Measurements from ENCODE around the gene TSPAN11.
"Not testable (repeated sequence)": the region's sequence is repeated elsewhere in the genome, so short reads cannot be mapped to it uniquely, and the experiment has no call there.

TSPAN11 gene, protein sequence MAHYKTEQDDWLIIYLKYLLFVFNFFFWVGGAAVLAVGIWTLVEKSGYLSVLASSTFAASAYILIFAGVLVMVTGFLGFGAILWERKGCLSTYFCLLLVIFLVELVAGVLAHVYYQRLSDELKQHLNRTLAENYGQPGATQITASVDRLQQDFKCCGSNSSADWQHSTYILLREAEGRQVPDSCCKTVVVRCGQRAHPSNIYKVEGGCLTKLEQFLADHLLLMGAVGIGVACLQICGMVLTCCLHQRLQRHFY

DNA sequence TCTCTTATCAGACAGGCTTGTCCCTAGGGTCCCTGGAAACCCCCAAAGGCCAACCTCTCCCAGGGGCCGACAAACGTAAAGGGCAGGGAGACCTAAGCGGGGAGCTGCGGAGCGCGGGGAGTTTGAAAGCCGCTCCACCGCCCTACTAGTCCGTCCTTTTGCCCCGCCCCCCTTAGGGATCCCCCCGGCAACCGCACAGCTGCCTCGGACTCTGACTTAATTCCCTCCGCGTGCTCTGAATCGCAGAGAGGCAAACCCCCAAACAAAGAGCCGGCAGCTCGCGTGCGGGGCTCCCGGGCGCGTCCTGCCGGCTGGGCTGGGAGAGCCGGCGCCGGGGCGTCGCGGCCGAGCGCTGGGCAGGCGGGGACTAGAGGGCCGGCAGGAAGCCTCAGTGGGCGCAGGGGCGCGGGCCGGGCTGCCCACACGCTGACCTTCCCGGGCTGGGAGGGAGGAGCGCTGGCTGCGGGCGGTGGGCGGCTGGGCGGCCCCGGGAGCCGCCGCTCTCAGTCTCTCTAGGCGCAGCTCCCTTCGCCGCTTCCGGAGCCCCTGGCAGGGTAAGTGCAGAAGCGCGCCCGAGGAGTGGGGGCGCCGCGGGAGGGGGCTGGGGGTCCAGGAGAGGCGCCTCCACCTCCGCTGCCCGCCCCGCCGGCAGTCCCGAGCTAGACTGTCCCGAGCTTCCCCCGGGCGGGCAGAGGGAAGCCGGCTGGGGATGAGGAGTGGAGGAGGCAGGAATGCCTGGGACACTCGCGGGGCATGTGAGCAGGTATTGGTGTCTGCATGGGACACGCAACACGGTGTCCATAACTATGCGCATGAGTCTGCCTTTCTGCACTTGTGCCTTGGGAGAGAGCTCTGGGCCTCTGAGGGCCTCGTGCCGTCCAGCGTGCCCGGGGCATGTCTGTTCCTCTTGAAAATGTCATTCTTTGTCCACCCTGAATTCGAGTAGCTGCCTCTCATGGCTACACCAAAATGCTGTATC is at the start of gene TSPAN11:
TSPAN11 (plus strand) TSS at position 506 of the 979 bp plus-strand sequence. CDS start 27,244 bp downstream, outside the sequence.
- DNase-seq (ENCODE audit: low read depth), result no peak

DNA sequence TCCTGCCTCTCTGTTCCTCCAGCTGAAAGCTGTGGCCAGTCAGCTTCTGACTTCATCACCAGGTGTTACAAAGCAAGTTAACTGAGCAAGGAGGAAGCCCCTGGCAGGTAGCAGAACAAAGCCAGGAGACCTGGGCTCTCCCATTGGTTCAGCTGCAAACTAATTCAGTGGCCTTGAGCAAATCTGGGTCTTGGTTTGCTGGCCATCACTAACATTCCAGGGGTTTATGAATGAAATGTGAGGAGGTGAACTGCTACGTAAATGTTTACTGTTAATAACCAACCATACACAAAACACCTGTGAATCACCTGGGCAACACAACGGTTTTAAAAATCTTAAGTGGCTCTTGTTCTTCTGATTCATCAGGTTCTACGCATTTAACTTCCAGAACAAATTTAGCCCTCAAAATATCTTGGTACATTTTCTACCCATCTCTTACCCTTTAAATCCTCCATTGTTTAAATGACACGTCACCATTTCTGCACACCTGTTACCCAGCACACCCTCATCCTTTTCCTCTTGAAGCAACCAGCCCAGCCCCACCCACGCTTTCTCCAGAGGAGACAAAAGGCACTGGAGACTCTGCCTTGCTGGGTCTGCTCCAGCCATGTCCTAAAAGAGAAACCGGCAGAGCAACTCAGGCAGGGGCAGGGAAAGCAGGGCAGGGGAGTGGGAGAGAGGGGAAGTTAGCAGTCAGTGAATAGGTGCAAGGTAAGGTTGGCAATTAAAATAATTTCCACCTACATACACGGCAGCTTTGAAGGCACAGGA is 49.3 kb upstream of the TSPAN11 start:
- no peak for DNase-seq (ENCODE audit: low read depth)

DNA sequence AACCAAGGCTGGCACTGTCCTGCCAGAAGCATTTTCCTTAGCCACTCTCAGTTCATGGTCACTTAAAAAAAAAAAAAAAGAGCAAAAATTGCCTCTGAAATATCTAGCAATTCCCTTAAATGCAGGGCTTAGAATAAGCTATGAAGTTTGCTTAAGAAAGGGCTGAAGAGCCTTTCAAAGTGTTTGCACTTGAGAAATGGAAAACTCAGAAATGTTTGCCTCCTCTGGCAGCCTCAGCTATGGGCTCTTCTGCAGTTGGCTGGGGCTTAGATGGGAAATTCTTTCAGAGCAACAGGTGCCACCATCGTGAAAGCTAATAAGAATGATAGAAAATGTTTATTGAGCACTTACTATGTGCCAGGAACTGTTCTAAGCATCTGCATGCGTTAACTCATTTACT is 48.5 kb upstream of the TSPAN11 start:
- DNase-seq (ENCODE audit: low read depth), result no peak

DNA sequence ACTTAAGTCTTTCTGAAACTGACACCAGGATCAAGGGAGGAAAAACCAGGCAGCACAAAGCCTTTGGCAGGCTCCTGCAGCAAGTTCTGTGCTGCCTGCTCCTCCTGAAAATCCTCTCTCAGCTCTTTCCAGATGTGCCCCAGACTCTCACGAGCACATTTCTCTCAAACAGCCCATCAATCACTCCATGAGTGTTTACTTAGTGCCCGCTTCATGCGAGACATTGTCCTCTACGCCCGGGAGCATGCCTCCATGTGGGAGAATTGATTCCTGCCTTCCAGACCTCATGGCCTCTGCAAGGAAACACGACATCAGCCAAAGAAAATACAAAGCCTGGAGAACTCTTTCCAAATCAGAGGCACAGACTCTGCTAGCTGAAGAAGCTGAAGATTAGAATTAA is 46.5 kb upstream of the TSPAN11 start:
- no peak for DNase-seq (ENCODE audit: low read depth)

DNA sequence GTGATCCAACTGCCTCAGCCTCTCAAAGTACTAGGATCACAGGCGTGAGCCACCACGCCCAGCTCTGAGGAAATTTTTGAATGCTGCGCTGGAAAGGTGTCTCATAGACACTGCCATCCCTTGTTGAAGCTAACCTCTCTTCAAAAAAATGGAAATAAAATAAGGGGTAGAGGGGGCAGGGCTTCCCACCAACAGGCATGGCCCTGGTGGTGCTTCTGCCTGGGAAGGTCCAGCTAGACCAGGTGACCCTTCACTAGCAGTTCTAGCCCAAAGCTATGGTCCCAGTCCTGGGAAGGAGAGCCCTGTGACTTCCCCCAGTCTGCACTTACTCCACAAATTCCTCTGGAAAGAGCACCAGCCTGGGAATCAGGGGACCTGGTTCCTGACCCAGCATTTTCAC is 45.7 kb upstream of the TSPAN11 start:
- DNase-seq (ENCODE audit: low read depth), result no peak

DNA sequence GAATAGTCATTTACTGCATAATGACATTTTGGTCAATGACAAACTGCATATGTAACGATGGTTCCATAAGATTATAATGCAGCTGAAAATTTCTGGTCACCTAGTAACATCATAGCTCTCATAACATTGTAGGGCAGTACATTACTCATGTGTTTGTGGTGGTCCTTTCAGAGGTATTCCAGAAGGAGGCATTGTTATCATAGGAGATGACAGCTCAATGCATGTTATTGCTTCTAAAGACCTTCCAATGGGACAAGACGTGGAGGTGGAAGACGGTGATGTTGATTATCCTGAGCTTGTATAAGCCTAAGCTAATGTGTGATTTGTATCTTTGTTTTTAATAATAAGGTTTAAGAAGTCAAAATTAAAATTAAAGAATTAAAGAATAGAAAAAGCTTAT is 43.8 kb upstream of the TSPAN11 start:
- DNase-seq (ENCODE audit: low read depth), result no peak

DNA sequence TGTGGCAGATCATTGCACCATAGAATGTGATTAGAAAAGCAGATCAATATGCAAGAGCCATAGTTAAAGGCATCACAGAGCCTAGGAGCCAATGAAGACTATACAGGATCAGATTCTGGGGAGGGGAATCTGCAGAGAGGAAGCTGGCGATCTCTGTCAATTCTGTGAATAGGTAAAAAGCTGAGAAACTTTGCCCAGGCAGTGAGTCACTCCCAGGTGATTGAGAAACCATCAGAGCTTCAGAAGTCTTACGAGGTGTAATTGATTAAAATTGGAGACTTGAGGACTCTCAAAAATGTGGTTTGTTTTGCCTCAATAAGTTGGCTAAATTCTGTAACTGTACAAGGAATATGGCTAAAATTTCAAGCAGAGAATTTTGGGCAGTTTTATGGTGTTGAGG is 41.7 kb upstream of the TSPAN11 start:
- no peak for DNase-seq (ENCODE audit: low read depth)

DNA sequence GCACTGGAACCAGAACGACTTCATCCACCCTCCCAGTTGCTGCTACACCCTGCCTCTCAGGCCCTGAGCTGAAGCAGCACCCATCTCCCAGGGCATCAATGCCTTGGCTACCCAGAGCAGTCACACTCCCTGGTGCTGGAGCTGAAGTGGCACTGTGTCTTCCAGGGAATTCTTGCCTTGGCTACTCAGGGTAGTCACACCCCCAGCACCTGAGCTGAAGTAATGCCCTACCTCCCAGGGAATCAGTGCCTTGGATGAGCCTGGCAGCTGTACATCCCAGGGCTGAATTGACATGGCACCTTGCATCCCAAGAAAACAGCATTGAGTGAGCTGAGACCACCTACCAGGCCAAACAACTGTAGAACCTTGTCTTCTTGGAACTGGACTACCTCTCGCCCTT is 41.2 kb upstream of the TSPAN11 start:
- no peak for DNase-seq (ENCODE audit: low read depth)

DNA sequence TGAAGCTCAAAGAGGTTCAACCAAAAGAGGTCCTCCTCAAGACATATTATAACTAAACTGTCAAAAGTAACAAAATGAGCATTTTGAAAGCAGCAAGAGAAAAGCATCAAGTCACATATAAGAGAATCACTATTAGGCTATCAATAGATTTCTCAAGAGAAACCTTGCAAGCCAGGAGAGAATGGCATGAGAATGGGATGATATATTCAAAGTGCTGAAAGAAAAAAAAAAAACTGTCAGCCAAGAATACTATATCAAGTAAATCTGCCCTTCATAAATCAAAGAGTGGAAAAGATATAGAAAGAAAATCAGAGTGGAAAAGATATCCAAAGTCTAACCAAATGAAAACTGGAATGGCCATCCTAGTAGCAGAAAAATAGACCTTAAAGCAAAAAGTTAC is 39.3 kb upstream of the TSPAN11 start:
- no peak for DNase-seq (ENCODE audit: low read depth)

DNA sequence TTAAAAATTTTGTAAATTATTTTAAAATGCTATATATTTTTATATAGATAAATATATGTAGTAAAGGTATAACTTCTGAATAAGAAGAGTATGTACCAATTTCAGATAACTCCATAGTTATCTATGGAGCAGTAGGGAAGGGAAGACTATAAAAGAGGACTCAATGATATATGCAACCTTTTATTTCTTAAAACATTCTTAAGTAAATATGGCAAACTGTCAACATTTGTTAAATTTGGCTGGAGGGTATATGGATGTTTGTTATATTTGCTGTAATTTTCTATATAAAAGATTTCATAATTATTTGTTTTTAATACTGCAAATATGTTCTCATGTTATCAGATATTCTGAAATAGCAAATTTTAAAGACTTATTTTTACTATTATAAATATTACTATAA is 38.3 kb upstream of the TSPAN11 start:
- DNase-seq (ENCODE audit: low read depth), result no peak

DNA sequence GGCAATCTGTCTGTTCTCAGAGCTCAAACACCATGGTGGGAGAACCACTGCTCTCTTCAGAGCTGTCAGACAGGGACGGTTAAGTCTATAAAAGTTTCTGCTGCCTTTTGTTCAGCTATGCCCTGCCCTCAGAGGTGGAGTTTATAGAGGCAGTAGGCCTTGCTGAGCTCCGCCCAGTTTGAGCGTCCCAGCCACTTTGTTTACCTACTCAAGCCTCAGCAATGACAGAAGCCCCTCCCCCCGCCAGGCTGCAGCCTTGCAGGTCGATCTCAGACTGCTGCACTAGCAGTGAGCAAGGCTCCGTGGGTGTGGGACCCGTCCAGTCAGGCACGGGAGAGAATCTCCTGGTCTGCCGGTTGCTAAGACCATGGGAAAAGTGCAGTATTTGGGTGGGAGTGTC is 32.0 kb upstream of the TSPAN11 start:
- DNase-seq (ENCODE audit: low read depth), result not testable (repeated sequence)

DNA sequence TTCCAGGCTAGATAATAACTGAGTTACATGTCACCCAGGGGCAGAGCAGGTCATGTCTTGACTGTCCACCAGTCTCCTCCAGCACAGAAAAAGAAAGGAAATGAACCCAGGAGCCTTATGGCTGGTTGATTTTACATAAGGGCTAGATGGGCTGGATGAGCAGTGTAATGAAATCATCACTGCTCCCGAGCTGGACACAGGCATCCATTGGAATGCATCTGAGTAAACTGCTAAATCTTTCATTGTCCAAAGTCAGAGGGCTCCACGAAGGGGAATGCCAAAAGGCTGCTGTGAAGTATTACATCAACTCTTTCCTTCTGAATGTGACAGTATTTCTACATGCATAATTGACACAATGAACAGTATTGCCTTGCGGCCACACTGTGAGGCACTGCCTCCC is 30.1 kb upstream of the TSPAN11 start:
- no peak for DNase-seq (ENCODE audit: low read depth)

DNA sequence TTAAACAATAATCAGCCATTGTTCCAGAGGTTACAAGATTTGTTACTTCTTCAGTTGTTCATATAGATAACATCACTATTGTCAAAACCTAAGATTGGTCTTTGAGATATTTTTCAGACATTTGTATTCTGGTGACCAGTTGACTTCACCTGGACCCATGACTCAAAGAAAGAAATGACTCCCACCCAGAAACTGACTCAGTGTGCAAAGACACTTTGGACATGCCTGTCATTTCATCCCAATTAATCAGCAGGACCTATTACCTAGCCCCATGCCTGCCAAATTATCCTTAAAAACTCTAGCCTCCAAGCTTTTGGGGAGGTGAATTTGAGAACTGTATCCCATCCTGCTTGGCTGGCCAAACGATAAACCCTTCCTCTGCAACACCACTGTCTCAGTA is 27.7 kb upstream of the TSPAN11 start:
- no peak for DNase-seq (ENCODE audit: low read depth)

DNA sequence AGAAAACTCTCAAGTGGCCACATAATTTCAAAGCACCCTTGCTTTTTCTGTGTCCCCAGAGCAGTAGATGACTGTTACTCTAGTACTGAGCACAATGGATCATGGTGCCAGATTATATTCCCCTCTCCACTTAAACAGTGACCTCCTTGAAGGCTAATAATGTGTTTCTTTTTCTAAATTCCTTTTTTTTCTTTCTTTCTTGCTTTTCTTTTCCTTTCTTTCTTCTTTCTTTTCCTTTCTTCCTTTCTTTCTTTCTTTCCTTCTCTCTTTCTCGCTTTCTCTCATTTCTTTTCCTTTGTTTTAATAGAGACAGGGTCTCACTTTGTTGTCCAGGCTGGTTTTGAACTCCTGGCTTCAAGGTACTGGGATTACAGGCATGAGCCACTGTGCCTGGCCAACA is 26.2 kb upstream of the TSPAN11 start:
- no peak for DNase-seq (ENCODE audit: low read depth)

DNA sequence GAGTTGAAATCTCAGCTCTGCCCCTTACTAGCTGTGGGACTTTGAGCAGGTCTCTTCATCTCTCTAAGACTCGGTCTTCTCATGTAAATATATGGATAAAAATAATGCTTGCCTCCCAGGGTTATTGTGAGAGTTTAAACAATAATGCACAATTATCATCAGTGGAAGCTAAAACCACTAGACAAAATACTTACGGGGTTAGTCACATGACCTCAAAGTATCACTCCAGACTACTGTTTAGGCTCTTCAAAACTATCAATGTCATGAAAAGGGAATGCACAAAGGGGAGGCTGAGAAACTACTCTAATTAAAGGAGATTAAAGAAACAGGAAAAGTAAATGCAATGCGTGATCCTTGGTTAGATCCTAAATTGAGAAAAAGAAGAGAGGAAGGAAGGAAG is 24.5 kb upstream of the TSPAN11 start:
- DNase-seq (ENCODE audit: low read depth), result no peak

DNA sequence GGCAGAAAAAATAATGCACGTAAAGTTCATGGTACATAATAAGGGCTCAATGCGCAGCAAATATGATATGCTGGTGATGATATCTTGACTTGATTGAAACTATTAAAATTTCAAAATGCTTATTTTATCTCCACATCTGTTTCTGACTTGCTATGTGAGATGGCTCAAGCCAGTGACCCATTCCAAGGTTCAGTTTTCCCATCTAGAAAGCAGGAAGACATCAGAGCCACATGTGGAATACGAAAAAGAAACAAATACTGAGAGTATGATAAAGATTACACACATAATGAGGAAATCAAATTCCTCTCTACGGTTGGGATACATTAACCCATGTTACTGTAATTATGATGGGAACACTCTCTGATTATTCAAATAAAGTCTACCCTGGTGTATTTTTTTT is 24.0 kb upstream of the TSPAN11 start:
- DNase-seq (ENCODE audit: low read depth), result no peak

DNA sequence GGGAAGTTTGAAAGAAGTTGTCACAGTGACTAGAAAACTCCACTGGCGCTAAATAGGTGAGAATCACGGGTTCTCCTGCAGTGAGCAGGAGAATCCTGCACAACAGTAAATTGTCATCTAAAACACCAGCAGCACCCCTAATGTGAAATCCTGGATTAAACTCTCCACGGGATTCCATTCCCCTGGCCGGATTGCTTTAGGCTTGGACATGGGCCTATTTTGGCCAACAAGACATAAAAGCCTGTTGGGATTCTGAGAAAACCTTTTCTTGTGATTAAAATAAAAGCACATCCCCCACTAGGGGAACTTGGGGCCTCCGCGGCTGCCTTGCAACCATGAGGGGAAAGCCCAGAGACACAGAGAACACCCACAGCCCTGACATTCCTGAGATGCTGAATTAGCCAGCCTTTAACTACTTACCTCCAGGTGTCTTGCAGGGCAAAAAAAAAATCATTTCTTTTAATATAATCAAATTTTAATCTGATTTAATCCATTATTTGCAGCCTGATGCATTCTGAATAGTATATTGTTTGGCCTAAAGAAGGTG is 21.0 kb upstream of the TSPAN11 start:
- DNase-seq (ENCODE audit: low read depth), result no peak

DNA sequence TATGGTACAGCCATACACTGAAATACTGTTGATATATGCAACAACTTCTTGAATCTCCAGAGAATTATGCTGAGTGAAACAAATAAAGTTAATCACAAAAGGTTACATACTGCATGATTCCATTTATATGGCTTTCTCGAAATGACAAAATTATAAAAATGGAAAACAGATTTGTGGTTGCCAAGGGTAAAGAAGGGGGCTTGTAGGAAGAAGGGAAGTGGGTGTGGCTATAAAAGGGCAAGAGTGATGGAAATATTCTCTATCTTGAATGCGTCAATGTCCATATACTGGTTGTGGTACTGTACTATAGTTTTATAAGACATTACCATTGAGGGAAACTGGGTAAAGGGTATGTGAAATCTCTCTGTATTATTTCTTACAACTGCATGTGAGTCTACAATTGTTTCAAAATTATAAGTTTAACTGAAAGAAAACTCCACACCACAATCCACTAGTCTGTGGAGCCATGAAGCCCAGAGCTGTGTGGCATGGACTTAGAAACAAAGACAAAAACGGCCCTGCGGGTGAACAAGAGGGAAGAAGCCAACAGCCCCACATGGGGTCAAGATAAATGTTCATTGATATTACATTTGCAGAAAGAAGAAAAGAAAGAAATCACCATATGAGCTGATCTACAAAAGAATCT is 18.3 kb upstream of the TSPAN11 start:
- DNase-seq (ENCODE audit: low read depth), result no peak

DNA sequence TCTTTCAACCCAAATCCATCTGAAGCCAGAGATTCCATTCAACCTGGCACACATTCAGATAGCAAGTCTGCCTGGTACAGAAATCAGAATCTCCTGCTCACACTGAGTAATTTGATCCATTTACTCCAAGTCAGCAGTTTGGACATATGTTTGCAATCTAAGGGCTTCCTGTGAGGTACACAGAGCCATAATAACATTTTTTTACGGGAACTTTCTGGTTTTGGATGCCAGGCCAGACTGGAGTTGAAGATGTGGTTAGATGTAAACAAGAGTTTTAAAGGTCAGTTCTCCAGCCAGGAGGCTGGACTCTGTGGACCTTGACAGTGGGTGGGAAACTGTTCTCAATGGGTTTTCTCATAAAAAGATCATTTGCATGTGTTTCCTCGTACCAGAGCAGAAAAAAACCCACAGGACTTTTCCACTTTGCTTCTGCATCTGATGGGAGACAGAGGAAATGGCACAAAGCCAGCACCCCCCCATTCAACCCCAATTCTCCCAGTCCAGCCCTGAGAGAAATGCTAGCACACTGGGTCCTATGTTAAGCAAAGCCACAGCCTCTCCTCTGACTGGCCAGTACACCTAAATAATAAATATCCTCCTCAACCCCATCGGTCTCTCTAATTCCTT is 17.7 kb upstream of the TSPAN11 start:
- DNase-seq (ENCODE audit: low read depth), result peak; percentile 53

DNA sequence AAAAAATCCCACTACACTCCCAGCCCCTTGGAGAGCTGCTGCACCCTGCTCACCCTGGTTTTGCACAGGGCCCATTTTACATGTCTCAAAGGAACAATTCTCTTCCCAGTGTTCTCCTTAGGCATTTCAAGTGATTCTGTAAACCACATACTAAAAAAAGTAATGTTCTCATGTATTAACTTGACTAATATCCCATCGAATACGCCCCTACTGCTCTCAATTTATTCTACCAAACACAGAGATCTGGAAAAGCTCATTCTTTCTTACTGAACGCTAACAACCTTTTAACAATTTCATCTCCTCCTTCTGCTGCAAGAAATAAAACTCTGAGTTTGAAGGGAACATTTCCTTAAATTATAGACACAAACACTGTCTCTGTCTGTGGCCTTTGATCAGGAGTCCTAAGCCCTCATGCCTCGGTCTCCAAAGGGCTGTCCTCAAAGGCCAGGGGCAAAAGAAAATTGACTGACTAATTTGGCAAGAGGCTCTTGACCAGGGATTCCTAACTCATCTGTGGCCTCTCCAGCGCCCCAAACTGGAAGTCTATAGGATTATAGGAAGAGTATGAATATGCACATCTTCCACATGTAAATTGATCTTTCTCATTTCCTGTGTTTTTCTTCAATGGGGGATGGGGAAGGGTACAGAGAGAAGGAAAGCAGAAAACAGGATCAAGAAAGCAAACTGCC is 17.1 kb upstream of the TSPAN11 start:
- no peak for DNase-seq (ENCODE audit: low read depth)

DNA sequence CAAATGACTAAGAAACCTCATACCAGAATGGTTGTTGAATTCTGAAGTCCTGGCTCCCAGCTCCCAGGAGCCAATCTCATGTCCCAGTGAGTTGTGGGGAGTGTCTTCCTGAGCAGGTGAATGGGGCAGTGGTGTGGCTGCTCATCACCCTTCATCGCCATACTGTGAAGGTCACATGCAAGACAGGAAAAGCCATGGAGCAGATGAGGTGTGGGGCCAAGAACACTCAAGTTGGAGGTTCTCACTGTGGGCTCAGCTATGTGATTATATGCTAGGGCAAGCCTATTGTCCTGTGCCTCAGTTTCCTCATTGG is 16.6 kb upstream of the TSPAN11 start:
- DNase-seq (ENCODE audit: low read depth), result no peak
